Measurements from ENCODE around the gene FHIP1A.

GRCh38 chr4:151361126-151361525 lies 47.9 kb upstream of the FHIP1A start:
- TF ChIP-seq, protein P1, sequence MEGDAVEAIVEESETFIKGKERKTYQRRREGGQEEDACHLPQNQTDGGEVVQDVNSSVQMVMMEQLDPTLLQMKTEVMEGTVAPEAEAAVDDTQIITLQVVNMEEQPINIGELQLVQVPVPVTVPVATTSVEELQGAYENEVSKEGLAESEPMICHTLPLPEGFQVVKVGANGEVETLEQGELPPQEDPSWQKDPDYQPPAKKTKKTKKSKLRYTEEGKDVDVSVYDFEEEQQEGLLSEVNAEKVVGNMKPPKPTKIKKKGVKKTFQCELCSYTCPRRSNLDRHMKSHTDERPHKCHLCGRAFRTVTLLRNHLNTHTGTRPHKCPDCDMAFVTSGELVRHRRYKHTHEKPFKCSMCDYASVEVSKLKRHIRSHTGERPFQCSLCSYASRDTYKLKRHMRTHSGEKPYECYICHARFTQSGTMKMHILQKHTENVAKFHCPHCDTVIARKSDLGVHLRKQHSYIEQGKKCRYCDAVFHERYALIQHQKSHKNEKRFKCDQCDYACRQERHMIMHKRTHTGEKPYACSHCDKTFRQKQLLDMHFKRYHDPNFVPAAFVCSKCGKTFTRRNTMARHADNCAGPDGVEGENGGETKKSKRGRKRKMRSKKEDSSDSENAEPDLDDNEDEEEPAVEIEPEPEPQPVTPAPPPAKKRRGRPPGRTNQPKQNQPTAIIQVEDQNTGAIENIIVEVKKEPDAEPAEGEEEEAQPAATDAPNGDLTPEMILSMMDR (IDR thresholded peaks at IDR 0.05), result no peak
- TF ChIP-seq POLR2A (IDR thresholded peaks at IDR 0.05) (no peak), POLR2AphosphoS5 (IDR thresholded peaks at IDR 0.05) (no peak)

Measured in prostate gland (tissue), 2 donors.